ENCODE results near the gene PLK1. TPM values are rescaled to one million over a fixed set of nuclear protein-coding genes. Genes with fewer than 3 reads are reported as not detected.
A peak's percentile ranks its signal among the peaks of the same experiment; 100 is the strongest.

The PLK1 gene
- total and polyA plus RNA-seq, 2 experiments from 2014 or later = 17.2 to 32.7 TPM

- no peaks in the 10 kb centered on the region for H3K9me2 ChIP-seq (ENCODE audit: insufficient read depth)
- no peak overlapping the region for H2AFZ ChIP-seq
- no peak for TF ChIP-seq EZH2phosphoT487 (IDR thresholded peaks at IDR 0.05; ENCODE audit: insufficient read depth, low read depth)
- no peak for TF ChIP-seq EZH2 (IDR thresholded peaks at IDR 0.05; ENCODE audit: insufficient read depth, poor library complexity, severe bottlenecking)
- H4K20me1 ChIP-seq (ENCODE audit: insufficient read depth) = no peaks in the 10 kb centered on the region
- H3K4me1 ChIP-seq (ENCODE audit: insufficient read depth) = no peaks in the 10 kb centered on the region
- 96 to 97% methylated on average over 24 to 25 of the region's 25 CpGs for WGBS, 2 experiments (ENCODE audit: low coverage in 1 of 2, low lambda C conversion rate in 2 of 2, missing lambda C conversion rate in 2 of 2)
- H3K79me2 ChIP-seq (ENCODE audit: insufficient read depth) = 0 out of 2 replicates have a peak, but pooled peaks cover 2% of the 10 kb centered on the region
- no peaks in the 10 kb centered on the region; the same call in 1 of the 2 replicates for H3F3A ChIP-seq (ENCODE audit: insufficient read depth)
- H3K9me3 ChIP-seq (ENCODE audit: low read depth) = no peaks in the 10 kb centered on the region
- H3K4me3 ChIP-seq = no peak overlapping the region
- H3K36me3 ChIP-seq (ENCODE audit: low read depth) = peaks cover 22% of the 10 kb centered on the region
- no peak for DNase-seq
- H3K4me2 ChIP-seq (ENCODE audit: unreplicated experiment) = no peak overlapping the region
- no peaks in the 10 kb centered on the region for H3K27me3 ChIP-seq (replicated peaks; ENCODE audit: insufficient read depth)
- no peak overlapping the region for H3K9ac ChIP-seq
- in situ Hi-C loops (cut with MboI) = loop anchor here (25.0 kb wide), 1 partner anchor 821 kb away; no protein-coding TSS in a partner anchor
- no peak overlapping the region for H3K27ac ChIP-seq
These were observed 12.2 kb downstream of the PLK1 start for GRCh38 chr16:23690771-23691482.

- H3K9me3 ChIP-seq (ENCODE audit: low read depth) = no peaks in the 10 kb centered on the region
- no peaks in the 10 kb centered on the region for H3K4me1 ChIP-seq (ENCODE audit: insufficient read depth)
- no peak overlapping the region for H3K9ac ChIP-seq
- peaks cover 18% of the 10 kb centered on the region for H3K36me3 ChIP-seq (ENCODE audit: low read depth)
- no peaks in the 10 kb centered on the region for H3K79me2 ChIP-seq (ENCODE audit: insufficient read depth)
- TF ChIP-seq EZH2 (IDR thresholded peaks at IDR 0.05; ENCODE audit: insufficient read depth, poor library complexity, severe bottlenecking) (no peak), EZH2phosphoT487 (IDR thresholded peaks at IDR 0.05; ENCODE audit: insufficient read depth, low read depth) (no peak)
- H3K27ac ChIP-seq = no peak overlapping the region
- no peak overlapping the region for H3K4me2 ChIP-seq (ENCODE audit: unreplicated experiment)
- peak; percentile 24 for DNase-seq
- H3F3A ChIP-seq (ENCODE audit: insufficient read depth) = no peaks in the 10 kb centered on the region; the same call in 1 of the 2 replicates
- H2AFZ ChIP-seq = no peak overlapping the region
- no peaks in the 10 kb centered on the region for H3K27me3 ChIP-seq (replicated peaks; ENCODE audit: insufficient read depth)
- in situ Hi-C loops (cut with MboI) = loop anchor here (25.0 kb wide), 1 partner anchor 821 kb away; no protein-coding TSS in a partner anchor
- no peaks in the 10 kb centered on the region for H4K20me1 ChIP-seq (ENCODE audit: insufficient read depth)
- H3K9me2 ChIP-seq (ENCODE audit: insufficient read depth) = no peaks in the 10 kb centered on the region
- no peak overlapping the region for H3K4me3 ChIP-seq
- WGBS, 2 experiments (ENCODE audit: low coverage in 1 of 2, low lambda C conversion rate in 2 of 2, missing lambda C conversion rate in 2 of 2) = 90 to 92% methylated on average over 10 of the region's 10 CpGs
These were observed 12.9 kb downstream of the PLK1 start for GRCh38 chr16:23691483-23692189.

- H3K9me3 ChIP-seq (ENCODE audit: low read depth) = no peaks in the 10 kb centered on the region
- no peak overlapping the region for H3K9ac ChIP-seq
- no peaks in the 10 kb centered on the region for H3K9me2 ChIP-seq (ENCODE audit: insufficient read depth)
- 98 to 100% methylated on average over 6 of the region's 6 CpGs for WGBS, 2 experiments (ENCODE audit: low coverage in 1 of 2, low lambda C conversion rate in 2 of 2, missing lambda C conversion rate in 2 of 2)
- H4K20me1 ChIP-seq (ENCODE audit: insufficient read depth) = no peaks in the 10 kb centered on the region
- no peak overlapping the region for H3K4me2 ChIP-seq (ENCODE audit: unreplicated experiment)
- peaks cover 11% of the 10 kb centered on the region; the same call in 1 of the 2 replicates for H3K36me3 ChIP-seq (ENCODE audit: low read depth)
- no peaks in the 10 kb centered on the region for H3K79me2 ChIP-seq (ENCODE audit: insufficient read depth)
- no peaks in the 10 kb centered on the region for H3K4me1 ChIP-seq (ENCODE audit: insufficient read depth)
- no peaks in the 10 kb centered on the region; the same call in 1 of the 2 replicates for H3F3A ChIP-seq (ENCODE audit: insufficient read depth)
- TF ChIP-seq EZH2phosphoT487 (IDR thresholded peaks at IDR 0.05; ENCODE audit: insufficient read depth, low read depth) = no peak
- no peak for DNase-seq
- in situ Hi-C loops (cut with MboI) = loop anchor here (25.0 kb wide), 1 partner anchor 820 kb away; no protein-coding TSS in a partner anchor
- no peaks in the 10 kb centered on the region for H3K27me3 ChIP-seq (replicated peaks; ENCODE audit: insufficient read depth)
- H3K27ac ChIP-seq = no peak overlapping the region
- no peak overlapping the region for H2AFZ ChIP-seq
- H3K4me3 ChIP-seq = no peak overlapping the region
These were observed 13.6 kb downstream of the PLK1 start for GRCh38 chr16:23692190-23692837.

- Histone ChIP-seq H4K20me1 (ENCODE audit: insufficient read depth) (no peaks in the 10 kb centered on the region), H3K9me3 (ENCODE audit: low read depth) (no peaks in the 10 kb centered on the region), H3F3A (ENCODE audit: insufficient read depth) (no peaks in the 10 kb centered on the region; the same call in 1 of the 2 replicates), H3K9ac (0 out of 2 replicates have a peak overlapping the region, but pooled peaks have one; percentile 17), H3K36me3 (ENCODE audit: low read depth) (peaks cover 8% of the 10 kb centered on the region; the same call in 1 of the 2 replicates), H2AFZ (peak overlapping the region; percentile 78), H3K27me3 (replicated peaks; ENCODE audit: insufficient read depth) (no peaks in the 10 kb centered on the region), H3K79me2 (ENCODE audit: insufficient read depth) (no peaks in the 10 kb centered on the region), H3K4me1 (ENCODE audit: insufficient read depth) (no peaks in the 10 kb centered on the region), H3K9me2 (ENCODE audit: insufficient read depth) (no peaks in the 10 kb centered on the region), H3K4me3 (no peak overlapping the region), H3K4me2 (ENCODE audit: unreplicated experiment) (no peak overlapping the region), H3K27ac (no peak overlapping the region)
- in situ Hi-C loops (cut with MboI) = loop anchor here (25.0 kb wide), 1 partner anchor 818 kb away; no protein-coding TSS in a partner anchor
- 98 to 100% methylated on average over 4 of the region's 4 CpGs for WGBS, 2 experiments (ENCODE audit: low coverage in 1 of 2, low lambda C conversion rate in 2 of 2, missing lambda C conversion rate in 2 of 2)
- DNase-seq = no peak
- TF ChIP-seq EZH2phosphoT487 (IDR thresholded peaks at IDR 0.05; ENCODE audit: insufficient read depth, low read depth) = no peak
These were observed 15.6 kb downstream of the PLK1 start for GRCh38 chr16:23694265-23694643.

Measured in GM23248 (cell line).